CD14-positive monocyte (primary cell): ENCODE measurements around the gene F8A1. TPM values are rescaled to one million over a fixed set of nuclear protein-coding genes. Genes with fewer than 3 reads are reported as not detected.
"Not testable (repeated sequence)": the region's sequence is repeated elsewhere in the genome, so short reads cannot be mapped to it uniquely, and the experiment has no call there.

Experiments used
- DNase-seq, 3 donors: peaks; one replicate each; pipeline ENCODE4 v3.0.0-alpha.2; 2011 to 2022
- H2AFZ ChIP-seq: 2 replicates; pipeline ENCODE4 v1.6.0; 2012; ENCODE audit warnings: mild to moderate bottlenecking, low read depth, low read length, inconsistent platforms; ENCODE audit not compliant: insufficient read depth, poor library complexity, severe bottlenecking
- H3K27ac ChIP-seq, 2 donors: 1 replicate in 1 of 2; 2 replicates in 1 of 2; pipeline ENCODE4 v1.5.1; 2012 to 2013; ENCODE audit warnings: low read length in 2 of 2, control low read depth in 1 of 2, inconsistent platforms in 1 of 2, low read depth in 1 of 2, mild to moderate bottlenecking in 1 of 2
- H3K27me3 ChIP-seq, 2 donors: one replicate each; pipeline versions ENCODE4 v1.6.0 to v1.6.1; 2011 to 2013; ENCODE audit warnings: low read length in 2 of 2; ENCODE audit not compliant: control insufficient read depth in 2 of 2, insufficient read depth in 2 of 2
- H3K36me3 ChIP-seq, 2 donors: replicated peaks in 1 of 2; 1 replicate in 1 of 2; 2 replicates in 1 of 2; pipeline versions ENCODE4 v1.5.1 to v1.6.1; 2012 to 2013; ENCODE audit warnings: low read length in 2 of 2, control low read depth in 1 of 2, inconsistent platforms in 1 of 2, mild to moderate bottlenecking in 1 of 2; ENCODE audit not compliant: insufficient read depth in 2 of 2, control insufficient read depth in 1 of 2
- H3K4me1 ChIP-seq, 2 donors: 1 replicate in 1 of 2; 2 replicates in 1 of 2; pipeline versions ENCODE4 v1.5.1 to v1.6.1; 2012 to 2013; ENCODE audit warnings: low read length in 2 of 2, control low read depth in 1 of 2, inconsistent platforms in 1 of 2, mild to moderate bottlenecking in 1 of 2, moderate library complexity in 1 of 2; ENCODE audit not compliant: insufficient read depth in 2 of 2, control insufficient read depth in 1 of 2
- H3K4me2 ChIP-seq: replicated peaks from 2 replicates; pipeline ENCODE3; 2012; ENCODE audit warnings: low read length, moderate library complexity, mild to moderate bottlenecking; ENCODE audit not compliant: poor library complexity, severe bottlenecking; ENCODE audit errors: extremely low read depth
- H3K4me3 ChIP-seq, 3 experiments: fragments of 200-600 bp in 1 of 3; sonication (generic) in 1 of 3; replicated peaks in 1 of 3; 1 replicate in 2 of 3; 2 replicates in 1 of 3; pipeline ENCODE4 v1.5.1; 2011 to 2013; ENCODE audit warnings: low read length in 3 of 3, mild to moderate bottlenecking in 3 of 3, control low read depth in 2 of 3, low read depth in 2 of 3, inconsistent platforms in 1 of 3, moderate library complexity in 1 of 3
- H3K79me2 ChIP-seq: 2 replicates; pipeline ENCODE4 v1.6.0; 2012; ENCODE audit warnings: mild to moderate bottlenecking, control low read depth, inconsistent platforms, low read length, moderate library complexity; ENCODE audit not compliant: insufficient read depth
- H3K9ac ChIP-seq: 2 replicates; pipeline ENCODE4 v1.6.0; 2017; ENCODE audit warnings: low read length, mild to moderate bottlenecking; ENCODE audit not compliant: insufficient read depth, poor library complexity, severe bottlenecking
- H3K9me3 ChIP-seq, 2 donors: replicated peaks in 1 of 2; 1 replicate in 1 of 2; 2 replicates in 1 of 2; pipeline versions ENCODE4 v1.5.1 to v1.6.1; 2012 to 2013; ENCODE audit warnings: low read length in 2 of 2, control low read depth in 1 of 2; ENCODE audit not compliant: control insufficient read depth in 1 of 2, insufficient read depth in 1 of 2
- H4K20me1 ChIP-seq: 2 replicates; pipeline ENCODE4 v1.6.0; 2012; ENCODE audit warnings: mild to moderate bottlenecking, low read length, control low read depth, moderate library complexity; ENCODE audit not compliant: insufficient read depth
- H3K27ac Mint-ChIP-seq, 7 donors: one replicate each; pipeline ENCODE4 v1.8.0; 2020; ENCODE audit warnings: mild to moderate bottlenecking in 7 of 7, mixed read lengths in 7 of 7, moderate library complexity in 6 of 7, inconsistent platforms in 2 of 7
- H3K27me3 Mint-ChIP-seq, 3 donors: one replicate each; pipeline ENCODE4 v1.8.0; 2021 to 2022; ENCODE audit warnings: low read depth in 3 of 3, mild to moderate bottlenecking in 3 of 3, mixed read lengths in 3 of 3, moderate library complexity in 3 of 3, inconsistent platforms in 1 of 3
- H3K36me3 Mint-ChIP-seq, 2 donors: one replicate each; pipeline ENCODE4 v1.8.0; 2020; ENCODE audit warnings: mixed read lengths in 2 of 2, inconsistent platforms in 1 of 2, mild to moderate bottlenecking in 1 of 2
- H3K4me1 Mint-ChIP-seq: one replicate; pipeline ENCODE4 v1.8.0; 2020; ENCODE audit warnings: mild to moderate bottlenecking, mixed read lengths
- H3K4me3 Mint-ChIP-seq, 2 donors: one replicate each; pipeline ENCODE4 v1.8.0; 2020; ENCODE audit warnings: mild to moderate bottlenecking in 2 of 2, mixed read lengths in 2 of 2, moderate library complexity in 1 of 2
- H3K9me3 Mint-ChIP-seq, 7 donors: one replicate each; pipeline ENCODE4 v1.8.0; 2020 to 2022; ENCODE audit warnings: mixed read lengths in 7 of 7, mild to moderate bottlenecking in 6 of 7, moderate library complexity in 6 of 7, inconsistent platforms in 2 of 7
- WGBS: methylation state at CpG from one replicate; pipeline ENCODE4 v1.1.5; 2013; ENCODE audit warnings: missing lambda C conversion rate; ENCODE audit not compliant: insufficient coverage; 5-methylcytosine and 5-hydroxymethylcytosine counted together
- intact Hi-C, 2 donors: fragments of 100-400 bp; cut with micrococcal nuclease; formaldehyde crosslinking; loops; one replicate each; pipeline versions ENCODE4 v1.15.0 to v1.15.1; 2023
- polyA plus RNA-seq, 3 donors: library from polyadenylated mRNA; depleted of rRNA in 1 of 3; unstranded in 2 of 3; stranded (reverse) in 1 of 3; fragments of 300-500 nt in 2 of 3; fragments of >200 nt in 1 of 3; fragmentation: Illumina TruSeq in 2 of 3; gene quantifications; 1 replicate in 2 of 3; 2 replicates in 1 of 3; pipeline ENCODE4 v1.2.3, GENCODE V29; 2012 to 2021
- TF ChIP-seq, protein P1 (sequence below): fragments of 200-600 bp; IDR thresholded peaks from one replicate; pipeline ENCODE4 v1.8.0; 2022; ENCODE audit warnings: antibody characterized with exemption, mild to moderate bottlenecking

F8A1 gene
- polyA plus RNA-seq, 3 donors: 6.7 to 15.3 (median 8.1) TPM

DNA sequence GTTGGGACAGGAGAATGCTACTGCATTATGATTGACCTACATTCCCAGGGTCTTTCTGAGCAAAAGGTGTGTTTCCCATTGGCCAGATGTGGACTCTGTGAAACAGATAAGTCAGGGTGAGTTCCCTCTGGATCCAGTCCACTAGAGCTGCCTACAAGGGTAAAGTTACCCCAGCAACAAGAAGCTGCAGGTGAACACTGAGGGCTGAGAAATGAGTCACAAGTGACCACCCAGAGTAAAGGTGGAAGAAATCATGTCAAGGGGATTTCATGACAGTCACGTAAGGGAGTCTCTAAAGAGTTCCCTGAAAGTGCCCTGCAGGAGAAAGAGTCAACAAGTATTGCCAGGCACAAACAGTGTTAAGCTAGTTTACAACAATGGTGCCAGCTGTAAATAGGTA is 16.3 kb downstream of the F8A1 start:
- WGBS: no CpG with 5 or more reads among the region's 1 CpG
- peaks cover 0 to 5% (median 2%) of the 10 kb centered on the region in 3 donors for H3K27me3 Mint-ChIP-seq
- Histone ChIP-seq H3K79me2 (no peaks in the 10 kb centered on the region), H3K4me3 (no peak overlapping the region), H3K27ac (no peak overlapping the region), H3K4me2 (no peak overlapping the region), H3K36me3 (no peaks in the 10 kb centered on the region), H2AFZ (no peak overlapping the region), H4K20me1 (no peaks in the 10 kb centered on the region), H3K9me3 (no peaks in the 10 kb centered on the region), H3K27me3 (peaks cover 4% of the 10 kb centered on the region in 2 donors), H3K9ac (no peak overlapping the region), H3K4me1 (no peaks in the 10 kb centered on the region)
- H3K9me3 Mint-ChIP-seq: peaks cover 0 to 2% (median 0%) of the 10 kb centered on the region in 7 donors
- no peak overlapping the region for H3K27ac Mint-ChIP-seq
- H3K4me3 Mint-ChIP-seq: no peak overlapping the region
- TF ChIP-seq, protein P1, sequence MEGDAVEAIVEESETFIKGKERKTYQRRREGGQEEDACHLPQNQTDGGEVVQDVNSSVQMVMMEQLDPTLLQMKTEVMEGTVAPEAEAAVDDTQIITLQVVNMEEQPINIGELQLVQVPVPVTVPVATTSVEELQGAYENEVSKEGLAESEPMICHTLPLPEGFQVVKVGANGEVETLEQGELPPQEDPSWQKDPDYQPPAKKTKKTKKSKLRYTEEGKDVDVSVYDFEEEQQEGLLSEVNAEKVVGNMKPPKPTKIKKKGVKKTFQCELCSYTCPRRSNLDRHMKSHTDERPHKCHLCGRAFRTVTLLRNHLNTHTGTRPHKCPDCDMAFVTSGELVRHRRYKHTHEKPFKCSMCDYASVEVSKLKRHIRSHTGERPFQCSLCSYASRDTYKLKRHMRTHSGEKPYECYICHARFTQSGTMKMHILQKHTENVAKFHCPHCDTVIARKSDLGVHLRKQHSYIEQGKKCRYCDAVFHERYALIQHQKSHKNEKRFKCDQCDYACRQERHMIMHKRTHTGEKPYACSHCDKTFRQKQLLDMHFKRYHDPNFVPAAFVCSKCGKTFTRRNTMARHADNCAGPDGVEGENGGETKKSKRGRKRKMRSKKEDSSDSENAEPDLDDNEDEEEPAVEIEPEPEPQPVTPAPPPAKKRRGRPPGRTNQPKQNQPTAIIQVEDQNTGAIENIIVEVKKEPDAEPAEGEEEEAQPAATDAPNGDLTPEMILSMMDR: no peak
- intact Hi-C loops: no loop called here
- H3K36me3 Mint-ChIP-seq: no peaks in the 10 kb centered on the region
- no peak for DNase-seq
- no peaks in the 10 kb centered on the region for H3K4me1 Mint-ChIP-seq

DNA sequence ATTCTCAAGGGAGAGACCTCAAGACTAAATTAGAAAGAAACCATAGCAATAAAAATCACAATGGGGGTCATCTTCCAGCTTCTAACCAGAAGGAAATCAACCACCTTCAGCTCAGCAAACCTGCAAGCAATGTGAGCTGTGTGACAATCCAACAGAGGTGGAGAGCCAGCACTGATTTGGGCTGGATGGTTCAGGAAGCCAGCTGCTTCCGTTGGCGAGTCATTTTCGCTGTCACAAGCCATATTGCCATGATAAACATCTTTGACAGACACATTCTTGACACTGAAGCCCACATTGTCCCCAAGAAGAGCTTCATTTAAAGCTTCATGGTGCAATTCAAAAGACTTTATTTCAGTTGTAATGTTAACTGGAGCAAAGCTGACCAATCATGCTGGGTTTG is 22.7 kb downstream of the F8A1 start:
- H3K9me3 ChIP-seq: peaks cover 0 to under 1% of the 10 kb centered on the region in 2 donors
- no peak overlapping the region for H3K27ac Mint-ChIP-seq
- TF ChIP-seq, protein P1: no peak

DNA sequence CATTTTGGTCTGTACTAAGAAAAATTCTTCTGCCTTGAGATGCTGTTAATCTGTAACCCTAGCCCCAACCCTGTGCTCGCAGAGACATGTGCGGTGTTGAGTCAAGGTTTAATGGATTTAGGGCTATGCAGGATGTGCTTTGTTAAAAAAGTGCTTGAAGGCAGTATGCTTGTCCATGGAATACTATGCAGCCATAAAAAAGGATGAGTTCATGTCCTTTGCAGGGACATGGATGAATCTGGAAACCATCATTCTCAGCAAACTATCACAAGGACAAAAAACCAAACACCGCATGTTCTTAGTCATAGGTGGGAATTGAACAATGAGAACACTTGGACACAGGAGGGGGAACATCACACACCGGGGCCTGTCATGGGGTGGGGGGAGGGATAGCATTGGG is 23.9 kb downstream of the F8A1 start:
- H3K79me2 ChIP-seq, H3K36me3 ChIP-seq, H3K4me1 Mint-ChIP-seq, H3K4me1 ChIP-seq, H3K27me3 ChIP-seq, H3K27me3 Mint-ChIP-seq, H3K27ac ChIP-seq, H4K20me1 ChIP-seq, intact Hi-C loops, H3K27ac Mint-ChIP-seq, H3K4me2 ChIP-seq, H3K4me3 Mint-ChIP-seq, H3K9ac ChIP-seq, DNase-seq, H3K36me3 Mint-ChIP-seq, H2AFZ ChIP-seq, H3K4me3 ChIP-seq, H3K9me3 ChIP-seq: not testable (repeated sequence)
- H3K9me3 Mint-ChIP-seq: peaks cover 1 to 22% (median 5%) of the 10 kb centered on the region in 7 donors
- WGBS: no CpG with 5 or more reads among the region's 4 CpGs

More for the DNA sequence above, 22.7 kb downstream of the F8A1 start:
- Histone ChIP-seq H3K36me3 (no peaks in the 10 kb centered on the region), H3K4me3 (no peak overlapping the region), H3K4me1 (no peaks in the 10 kb centered on the region), H3K27me3 (no peaks in the 10 kb centered on the region), H2AFZ (no peak overlapping the region), H3K4me2 (no peak overlapping the region), H3K27ac (no peak overlapping the region), H3K79me2 (no peaks in the 10 kb centered on the region), H3K9ac (no peak overlapping the region), H4K20me1 (no peaks in the 10 kb centered on the region)
- DNase-seq: no peak
- no peaks in the 10 kb centered on the region for H3K36me3 Mint-ChIP-seq
- peaks cover 3% of the 10 kb centered on the region for H3K4me1 Mint-ChIP-seq
- intact Hi-C loops: no loop called here
- peaks cover 0 to 1% (median 0%) of the 10 kb centered on the region in 3 donors for H3K27me3 Mint-ChIP-seq
- H3K9me3 Mint-ChIP-seq: peaks cover 1 to 17% (median 4%) of the 10 kb centered on the region in 7 donors
- no peak overlapping the region for H3K4me3 Mint-ChIP-seq
- WGBS: no CpG with 5 or more reads among the region's 3 CpGs
